ENCODE measurements around the gene S100A6. TPM values are rescaled to one million over a fixed set of nuclear protein-coding genes. Genes with fewer than 3 reads are reported as not detected.
"Not testable (repeated sequence)": the region's sequence is repeated elsewhere in the genome, so short reads cannot be mapped to it uniquely, and the experiment has no call there.

Gene S100A6
- total RNA-seq, 1 experiment from 2014 or later, result 106 TPM

GRCh38 chr1:153577138-153577537, 41.3 kb upstream of the S100A6 start:
- no peaks in the 10 kb centered on the region for H3K4me1 ChIP-seq (ENCODE audit: insufficient read depth, low read length, poor library complexity, severe bottlenecking)
- TF ChIP-seq, protein P1, sequence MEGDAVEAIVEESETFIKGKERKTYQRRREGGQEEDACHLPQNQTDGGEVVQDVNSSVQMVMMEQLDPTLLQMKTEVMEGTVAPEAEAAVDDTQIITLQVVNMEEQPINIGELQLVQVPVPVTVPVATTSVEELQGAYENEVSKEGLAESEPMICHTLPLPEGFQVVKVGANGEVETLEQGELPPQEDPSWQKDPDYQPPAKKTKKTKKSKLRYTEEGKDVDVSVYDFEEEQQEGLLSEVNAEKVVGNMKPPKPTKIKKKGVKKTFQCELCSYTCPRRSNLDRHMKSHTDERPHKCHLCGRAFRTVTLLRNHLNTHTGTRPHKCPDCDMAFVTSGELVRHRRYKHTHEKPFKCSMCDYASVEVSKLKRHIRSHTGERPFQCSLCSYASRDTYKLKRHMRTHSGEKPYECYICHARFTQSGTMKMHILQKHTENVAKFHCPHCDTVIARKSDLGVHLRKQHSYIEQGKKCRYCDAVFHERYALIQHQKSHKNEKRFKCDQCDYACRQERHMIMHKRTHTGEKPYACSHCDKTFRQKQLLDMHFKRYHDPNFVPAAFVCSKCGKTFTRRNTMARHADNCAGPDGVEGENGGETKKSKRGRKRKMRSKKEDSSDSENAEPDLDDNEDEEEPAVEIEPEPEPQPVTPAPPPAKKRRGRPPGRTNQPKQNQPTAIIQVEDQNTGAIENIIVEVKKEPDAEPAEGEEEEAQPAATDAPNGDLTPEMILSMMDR (conservative IDR thresholded peaks at IDR 0.05; ENCODE audit: low read depth, low read length), result no peak
- TF ChIP-seq EZH2 (IDR thresholded peaks at IDR 0.05; ENCODE audit: borderline replicate concordance, low read depth, low read length, poor library complexity, severe bottlenecking), result no peak
- no peaks in the 10 kb centered on the region for H3K9me3 ChIP-seq (ENCODE audit: low read depth, low read length, poor library complexity, severe bottlenecking)
- BruUV-seq (replicated peaks), result no TSS peak
- H3K36me3 ChIP-seq (ENCODE audit: insufficient read depth, low read length, poor library complexity, severe bottlenecking), result no peaks in the 10 kb centered on the region
- no peak overlapping the region for H3K27ac ChIP-seq (ENCODE audit: low read depth, low read length, poor library complexity, severe bottlenecking)
- H3K4me3 ChIP-seq (ENCODE audit: low read depth, low read length, poor library complexity, severe bottlenecking), result no peak overlapping the region
- intact Hi-C loops (cut with micrococcal nuclease; ENCODE audit: unreplicated experiment), result no loop called here
- CTCF ChIA-PET, result no interaction called here
- POLR2A ChIA-PET (ENCODE audit: low non-redundant PET), result no interaction called here
- no peaks in the 10 kb centered on the region for H3K27me3 ChIP-seq (replicated peaks; ENCODE audit: insufficient read depth, low read depth, low read length, poor library complexity)
- no peak for DNase-seq (ENCODE audit: low spot score)

DNA sequence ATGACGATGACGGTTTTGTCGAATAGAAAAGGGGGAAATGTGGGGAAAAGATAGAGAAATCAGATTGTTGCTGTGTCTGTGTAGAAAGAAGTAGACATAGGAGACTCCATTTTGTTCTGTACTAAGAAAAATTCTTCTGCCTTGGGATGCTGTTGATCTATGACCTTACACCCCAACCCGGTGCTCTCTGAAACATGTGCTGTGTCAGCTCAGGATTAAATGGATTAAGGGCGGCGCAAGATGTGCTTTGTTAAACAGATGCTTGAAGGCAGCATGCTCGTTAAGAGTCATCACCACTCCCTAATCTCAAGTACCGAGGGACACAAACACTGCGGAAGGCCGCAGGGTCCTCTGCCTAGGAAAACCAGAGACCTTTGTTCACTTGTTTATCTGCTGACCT, 39.7 kb upstream of the S100A6 start:
- intact Hi-C loops (cut with micrococcal nuclease; ENCODE audit: unreplicated experiment); CTCF ChIA-PET: not testable (repeated sequence)

DNA sequence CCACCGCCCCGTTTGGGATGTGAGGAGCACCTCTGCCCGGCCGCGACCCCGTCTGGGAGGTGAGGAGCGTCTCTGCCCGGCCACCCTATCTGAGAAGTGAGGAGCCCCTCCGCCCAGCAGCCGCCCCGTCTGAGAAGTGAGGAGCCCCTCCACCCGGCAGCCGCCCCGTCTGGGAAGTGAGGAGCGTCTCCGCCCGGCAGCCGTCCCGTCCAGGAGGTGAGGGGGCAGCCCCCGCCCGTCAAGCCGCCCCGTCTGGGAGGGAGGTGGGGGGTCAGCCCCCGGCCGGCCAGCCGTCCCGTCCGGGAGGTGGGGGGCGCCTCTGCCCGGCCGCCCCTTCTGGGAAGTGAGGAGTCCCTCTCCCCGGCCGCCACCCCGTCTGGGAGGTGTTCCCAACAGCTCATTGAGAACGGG, 39.3 kb upstream of the S100A6 start:
- DNase-seq (ENCODE audit: low spot score); H3K4me1 ChIP-seq (ENCODE audit: insufficient read depth, low read length, poor library complexity, severe bottlenecking); H3K4me3 ChIP-seq (ENCODE audit: low read depth, low read length, poor library complexity, severe bottlenecking); intact Hi-C loops (cut with micrococcal nuclease; ENCODE audit: unreplicated experiment); H3K9me3 ChIP-seq (ENCODE audit: low read depth, low read length, poor library complexity, severe bottlenecking); H3K27me3 ChIP-seq (replicated peaks; ENCODE audit: insufficient read depth, low read depth, low read length, poor library complexity); POLR2A ChIA-PET (ENCODE audit: low non-redundant PET); H3K36me3 ChIP-seq (ENCODE audit: insufficient read depth, low read length, poor library complexity, severe bottlenecking); CTCF ChIA-PET; H3K27ac ChIP-seq (ENCODE audit: low read depth, low read length, poor library complexity, severe bottlenecking); BruUV-seq (replicated peaks): not testable (repeated sequence)

More for the DNA sequence above, 39.7 kb upstream of the S100A6 start:
- POLR2A ChIA-PET (ENCODE audit: low non-redundant PET); H3K4me1 ChIP-seq (ENCODE audit: insufficient read depth, low read length, poor library complexity, severe bottlenecking); H3K36me3 ChIP-seq (ENCODE audit: insufficient read depth, low read length, poor library complexity, severe bottlenecking); H3K27me3 ChIP-seq (replicated peaks; ENCODE audit: insufficient read depth, low read depth, low read length, poor library complexity); H3K9me3 ChIP-seq (ENCODE audit: low read depth, low read length, poor library complexity, severe bottlenecking); H3K27ac ChIP-seq (ENCODE audit: low read depth, low read length, poor library complexity, severe bottlenecking); H3K4me3 ChIP-seq (ENCODE audit: low read depth, low read length, poor library complexity, severe bottlenecking); DNase-seq (ENCODE audit: low spot score); BruUV-seq (replicated peaks): not testable (repeated sequence)

DNA sequence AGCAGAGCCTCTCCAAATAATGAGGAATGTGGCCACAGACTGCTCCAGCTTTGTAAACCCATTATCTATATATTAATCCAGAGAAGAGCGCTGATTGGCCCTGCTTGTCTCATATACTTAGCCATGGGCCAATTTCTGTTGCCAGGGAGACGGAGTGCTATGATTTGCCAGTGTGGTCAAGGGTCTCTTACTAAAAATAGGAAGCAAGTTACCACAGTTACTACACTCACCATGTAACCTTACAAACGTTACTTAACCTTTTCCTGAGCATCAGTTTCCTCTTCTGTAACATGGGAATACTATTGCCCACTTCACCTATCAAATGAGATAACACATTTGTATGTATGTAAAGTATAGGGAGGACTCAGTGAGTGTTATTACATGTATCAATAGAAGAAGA, 37.6 kb upstream of the S100A6 start:
- Histone ChIP-seq H3K27me3 (replicated peaks; ENCODE audit: insufficient read depth, low read depth, low read length, poor library complexity) (no peaks in the 10 kb centered on the region), H3K9me3 (ENCODE audit: low read depth, low read length, poor library complexity, severe bottlenecking) (no peaks in the 10 kb centered on the region), H3K27ac (ENCODE audit: low read depth, low read length, poor library complexity, severe bottlenecking) (no peak overlapping the region), H3K4me3 (ENCODE audit: low read depth, low read length, poor library complexity, severe bottlenecking) (no peak overlapping the region), H3K4me1 (ENCODE audit: insufficient read depth, low read length, poor library complexity, severe bottlenecking) (peaks cover 1% of the 10 kb centered on the region), H3K36me3 (ENCODE audit: insufficient read depth, low read length, poor library complexity, severe bottlenecking) (no peaks in the 10 kb centered on the region)
- DNase-seq (ENCODE audit: low spot score), result no peak
- intact Hi-C loops (cut with micrococcal nuclease; ENCODE audit: unreplicated experiment), result no loop called here
- BruUV-seq (replicated peaks), result no TSS peak
- no peak for TF ChIP-seq EZH2 (IDR thresholded peaks at IDR 0.05; ENCODE audit: borderline replicate concordance, low read depth, low read length, poor library complexity, severe bottlenecking)
- TF ChIP-seq, protein P1 (conservative IDR thresholded peaks at IDR 0.05; ENCODE audit: low read depth, low read length), result no peak
- POLR2A ChIA-PET (ENCODE audit: low non-redundant PET), result no interaction called here
- CTCF ChIA-PET, result interaction anchor here (1.0 kb wide), 1 partner anchor 44 kb away, joined by 3 read pairs; no protein-coding TSS in a partner anchor
